GM18502 (cell line): ENCODE measurements around the gene PDGFA.

Experiments used
- ATAC-seq: cut with Tn5 transposase; IDR thresholded peaks from one replicate; pipeline ENCODE4 v1.9.1; 2021; ENCODE audit warnings: mild to moderate bottlenecking; ENCODE audit not compliant: unreplicated experiment, poor library complexity

PDGFA gene

GRCh38 chr7:477626-478220 is 41.9 kb downstream of the PDGFA start:
- no peak for ATAC-seq

GRCh38 chr7:476736-477360 is 42.8 kb downstream of the PDGFA start:
- no peak for ATAC-seq

GRCh38 chr7:475951-476441 is 43.6 kb downstream of the PDGFA start:
- ATAC-seq = no peak

- no peak for ATAC-seq
Measured at GRCh38 chr7:475425-475728, 44.3 kb downstream of the PDGFA start.

GRCh38 chr7:474605-475424 is 44.8 kb downstream of the PDGFA start:
- ATAC-seq = no peak

- ATAC-seq = no peak
Measured at GRCh38 chr7:473870-474604, 45.6 kb downstream of the PDGFA start.

- no peak for ATAC-seq
Measured at GRCh38 chr7:473211-473734, 46.4 kb downstream of the PDGFA start.

- no peak for ATAC-seq
Measured at GRCh38 chr7:472640-472957, 47.0 kb downstream of the PDGFA start.

- ATAC-seq = no peak
Measured at GRCh38 chr7:471866-472639, 47.6 kb downstream of the PDGFA start.

- no peak for ATAC-seq
Measured at GRCh38 chr7:471191-471865, 48.3 kb downstream of the PDGFA start.

GRCh38 chr7:469563-469961 is 50.1 kb downstream of the PDGFA start:
- no peak for ATAC-seq

GRCh38 chr7:468681-469562 is 50.7 kb downstream of the PDGFA start:
- no peak for ATAC-seq

- no peak for ATAC-seq
Measured at GRCh38 chr7:467856-468545, 51.6 kb downstream of the PDGFA start.

- no peak for ATAC-seq
Measured at GRCh38 chr7:467393-467828, 52.2 kb downstream of the PDGFA start.

- ATAC-seq = no peak
Measured at GRCh38 chr7:466465-467191, 53.0 kb downstream of the PDGFA start.

- ATAC-seq = no peak
Measured at GRCh38 chr7:465710-466400, 53.8 kb downstream of the PDGFA start.
